GM23338 (cell line): ENCODE results near the gene COL4A1. TPM values are rescaled to one million over a fixed set of nuclear protein-coding genes. Genes with fewer than 3 reads are reported as not detected.

Experiments
- ATAC-seq: fragments of 200-7000 bp; cut with Tn5 transposase; 3 replicates; pipeline ENCODE4 v1.9.1; 2020
- DNase-seq: peaks from one replicate; pipeline ENCODE4 v3.0.0-alpha.2; 2015; ENCODE audit warnings: low spot score
- H2AFZ ChIP-seq: fragments of 200-600 bp; sonication (generic); 2 replicates; pipeline ENCODE4 v1.8.0; 2016; ENCODE audit warnings: antibody characterized with exemption, mild to moderate bottlenecking, moderate library complexity
- H3F3A ChIP-seq: fragments of 200-600 bp; sonication (generic); replicated peaks from 2 replicates; pipeline ENCODE4 v1.8.0; 2017; ENCODE audit warnings: antibody characterized with exemption, mixed run types, low read depth
- H3K27ac ChIP-seq: fragments of 200-600 bp; sonication (generic); 2 replicates; pipeline ENCODE4 v1.6.1; 2016; ENCODE audit warnings: low read depth
- H3K27me3 ChIP-seq: fragments of 200-600 bp; sonication (generic); 2 replicates; pipeline ENCODE4 v1.8.0; 2016; ENCODE audit warnings: mild to moderate bottlenecking, mixed run types, moderate library complexity; ENCODE audit not compliant: insufficient read depth
- H3K36me3 ChIP-seq: fragments of 200-600 bp; sonication (generic); 2 replicates; pipeline ENCODE4 v1.8.0; 2016; ENCODE audit warnings: mild to moderate bottlenecking; ENCODE audit not compliant: insufficient read depth
- H3K4me1 ChIP-seq: fragments of 200-600 bp; sonication (generic); 2 replicates; pipeline ENCODE4 v1.8.0; 2016; ENCODE audit warnings: mild to moderate bottlenecking, moderate library complexity; ENCODE audit not compliant: insufficient read depth
- H3K4me2 ChIP-seq: fragments of 200-600 bp; sonication (generic); 2 replicates; pipeline ENCODE4 v1.7.1; 2017; ENCODE audit warnings: mixed run types
- H3K4me3 ChIP-seq: fragments of 200-600 bp; sonication (generic); 2 replicates; pipeline ENCODE4 v1.6.1; 2016; ENCODE audit warnings: mixed run types
- H3K79me2 ChIP-seq: fragments of 200-600 bp; sonication (generic); replicated peaks from 2 replicates; pipeline ENCODE4 v1.8.0; 2017; ENCODE audit warnings: mild to moderate bottlenecking; ENCODE audit not compliant: insufficient read depth
- H3K9me2 ChIP-seq: fragments of 200-600 bp; sonication (generic); 2 replicates; pipeline ENCODE4 v1.8.0; 2017; ENCODE audit not compliant: insufficient read depth
- H4K20me1 ChIP-seq: fragments of 200-600 bp; sonication (generic); replicated peaks from 2 replicates; pipeline ENCODE4 v1.8.0; 2017; ENCODE audit warnings: mild to moderate bottlenecking; ENCODE audit not compliant: insufficient read depth
- H3K27ac Mint-ChIP-seq: 2 replicates; pipeline ENCODE4 v1.8.0; 2020; ENCODE audit warnings: inconsistent platforms, mild to moderate bottlenecking, moderate library complexity, mixed read lengths
- H3K27me3 Mint-ChIP-seq: 3 replicates; pipeline ENCODE4 v1.8.0; 2022; ENCODE audit warnings: low read depth, mild to moderate bottlenecking, moderate library complexity, mixed read lengths, inconsistent platforms; ENCODE audit not compliant: insufficient read depth, poor library complexity
- H3K36me3 Mint-ChIP-seq: 3 replicates; pipeline ENCODE4 v1.8.0; 2021; ENCODE audit warnings: low read depth, mild to moderate bottlenecking, inconsistent platforms, moderate library complexity, mixed read lengths
- H3K4me1 Mint-ChIP-seq: 3 replicates; pipeline ENCODE4 v1.8.0; 2020; ENCODE audit warnings: mild to moderate bottlenecking, inconsistent platforms, mixed read lengths
- H3K4me3 Mint-ChIP-seq: 3 replicates; pipeline ENCODE4 v1.8.0; 2021; ENCODE audit warnings: moderate library complexity, mild to moderate bottlenecking, inconsistent platforms, mixed read lengths
- H3K9me3 Mint-ChIP-seq: 3 replicates; pipeline ENCODE4 v1.8.0; 2020; ENCODE audit warnings: moderate library complexity, mild to moderate bottlenecking, inconsistent platforms, mixed read lengths
- CREB1 ChIP-seq: fragments of 250-450 bp; sonication (Bioruptor Pico); IDR thresholded peaks from 2 replicates; pipeline ENCODE4 v1.5.0; 2020; ENCODE audit warnings: low read depth, mild to moderate bottlenecking, moderate library complexity
- CTCF ChIP-seq, 2 experiments: fragments of 200-600 bp in 1 of 2; sonication (generic) in 1 of 2; conservative IDR thresholded peaks; 2 replicates each; pipeline versions ENCODE4 v1.5.1 to v1.6.1; 2016 to 2017; ENCODE audit warnings: antibody characterized with exemption in 2 of 2, low read depth in 2 of 2, mild to moderate bottlenecking in 2 of 2, moderate library complexity in 1 of 2
- ETS1 ChIP-seq: IDR thresholded peaks from 2 replicates; pipeline ENCODE4 v1.6.1; 2016; ENCODE audit warnings: antibody characterized with exemption
- EZH2phosphoT487 ChIP-seq: fragments of 200-600 bp; sonication (generic); IDR thresholded peaks from one replicate; pipeline ENCODE4 v1.8.1; 2018; ENCODE audit warnings: antibody characterized with exemption; ENCODE audit not compliant: unreplicated experiment
- JUNB ChIP-seq: IDR thresholded peaks from one replicate; pipeline ENCODE4 v1.6.1; 2016; ENCODE audit warnings: antibody characterized with exemption; ENCODE audit not compliant: unreplicated experiment
- NANOG ChIP-seq: IDR thresholded peaks from 2 replicates; pipeline ENCODE4 v1.6.1; 2016; ENCODE audit warnings: antibody characterized with exemption, borderline replicate concordance
- POLR2AphosphoS5 ChIP-seq: IDR thresholded peaks from 2 replicates; pipeline ENCODE4 v1.6.1; 2016; ENCODE audit warnings: antibody characterized with exemption, low read depth
- REST ChIP-seq: IDR thresholded peaks from one replicate; pipeline ENCODE4 v1.6.1; 2018; ENCODE audit warnings: antibody characterized with exemption; ENCODE audit not compliant: unreplicated experiment
- STAT1 ChIP-seq: IDR thresholded peaks from one replicate; pipeline ENCODE4 v1.6.1; 2016; ENCODE audit warnings: antibody characterized with exemption; ENCODE audit not compliant: unreplicated experiment
- ZNF114 ChIP-seq: fragments of 250-450 bp; sonication (Bioruptor Pico); IDR thresholded peaks from 2 replicates; pipeline ENCODE4 v1.5.0; 2020; ENCODE audit warnings: mild to moderate bottlenecking, moderate library complexity
- ZNF331 ChIP-seq: fragments of 250-450 bp; sonication (Bioruptor Pico); IDR thresholded peaks from 2 replicates; pipeline ENCODE4 v1.5.0; 2020; ENCODE audit warnings: low read depth, mild to moderate bottlenecking, moderate library complexity
- ZNF462 ChIP-seq: fragments of 250-450 bp; sonication (Bioruptor Pico); IDR thresholded peaks from 2 replicates; pipeline ENCODE4 v1.5.0; 2020; ENCODE audit warnings: mild to moderate bottlenecking, moderate library complexity
- polyA plus RNA-seq: library from polyadenylated mRNA; unstranded; fragments of >200 nt; fragmentation: Nextera tagmentation; extraction: Ambion mirVana; gene quantifications from 2 replicates; pipeline ENCODE4 v1.2.1, GENCODE V29; 2016
- total RNA-seq: library from RNA; depleted of rRNA; stranded (reverse); fragments of >200 nt; shearing (Covaris generic); gene quantifications from 2 replicates; pipeline ENCODE4 v1.2.3, GENCODE V29; 2014

COL4A1 gene
- total and polyA plus RNA-seq, 2 experiments from 2014 or later, result 39.1 to 110 TPM

- no peak for TF ChIP-seq JUNB
Observed at GRCh38 chr13:110244071-110244830, 62.7 kb downstream of the COL4A1 start (continued).

- DNase-seq, result no peak
- no peak for ATAC-seq
- Histone ChIP-seq H2AFZ (no peak overlapping the region), H3K9me2 (no peaks in the 10 kb centered on the region), H3K27ac (no peak overlapping the region), H3K4me1 (peaks cover 21% of the 10 kb centered on the region), H3K79me2 (no peaks in the 10 kb centered on the region; the same call in 1 of the 2 replicates), H3F3A (no peaks in the 10 kb centered on the region), H4K20me1 (no peaks in the 10 kb centered on the region), H3K27me3 (no peaks in the 10 kb centered on the region), H3K4me2 (no peak overlapping the region), H3K4me3 (no peak overlapping the region), H3K36me3 (no peaks in the 10 kb centered on the region)
- no peaks in the 10 kb centered on the region for H3K9me3 Mint-ChIP-seq
- H3K36me3 Mint-ChIP-seq, result no peaks in the 10 kb centered on the region
- H3K4me1 Mint-ChIP-seq, result peaks cover 32% of the 10 kb centered on the region
- no peaks in the 10 kb centered on the region for H3K27me3 Mint-ChIP-seq
- TF ChIP-seq ZNF114 (CRISPR knock-in tag) (no peak), ZNF462 (no peak), EZH2phosphoT487 (no peak), REST (no peak), ETS1 (no peak), ZNF331 (CRISPR knock-in tag) (no peak), STAT1 (no peak), CREB1 (no peak), NANOG (no peak), CTCF (conservative IDR thresholded peaks at IDR 0.05; ENCODE audit: low read depth in 2 of 2) (no peak), POLR2AphosphoS5 (no peak)
- no peak overlapping the region for H3K27ac Mint-ChIP-seq
- no peak overlapping the region for H3K4me3 Mint-ChIP-seq
Observed at GRCh38 chr13:110242615-110243014, 64.3 kb downstream of the COL4A1 start.
